ENCODE measurements around the gene TMEM207. TPM values are rescaled to one million over a fixed set of nuclear protein-coding genes. Genes with fewer than 3 reads are reported as not detected.

The TMEM207 gene
- total RNA-seq (2022; extraction: Qiagen RNA extraction; ENCODE audit: low read depth): not detected in 5 replicates

GRCh38 chr3:190449801-190450200, at the start of gene TMEM207:
TSS of gene TMEM207 (minus strand) at chr3:190449901. CDS start at chr3:190449809, 92 bp downstream.

GRCh38 chr3:190387578-190388213, 62.0 kb downstream of the TMEM207 start, which contains the start of gene CLDN16:
TSS of gene CLDN16 (plus strand) at chr3:190388163. CDS start at chr3:190388330, 167 bp downstream.

Other genes starting within 250 kb of the TMEM207 start
- gene CLDN1, start 127.5 kb downstream of the TMEM207 start, total RNA-seq (2022; extraction: Qiagen RNA extraction; ENCODE audit: low read depth): 15.7 to 34.1 TPM (median 28.5 TPM) in 5 replicates
- 0.07 to 0.41 TPM in 2 of 5 replicates, not detected in the others for gene CLDN16, start 61.7 kb downstream of the TMEM207 start, total RNA-seq (2022; extraction: Qiagen RNA extraction; ENCODE audit: low read depth)
- gene IL1RAP, start 64.2 kb upstream of the TMEM207 start, total RNA-seq (2022; extraction: Qiagen RNA extraction; ENCODE audit: low read depth): 5.4 to 7.1 TPM (median 6.8 TPM) in 5 replicates

Data from A549 treated with RU486 at 1 μM for 4 hours (cell line).